GM21423 (cell line): Measurements from ENCODE around the gene ZBTB25.

Experiments
- ATAC-seq: cut with Tn5 transposase; IDR thresholded peaks from one replicate; pipeline ENCODE4 v1.9.1; 2021; ENCODE audit warnings: mild to moderate bottlenecking, moderate library complexity; ENCODE audit not compliant: unreplicated experiment

The ZBTB25 gene

GRCh38 chr14:64488590-64489099 is 15.0 kb downstream of the ZBTB25 start:
- ATAC-seq = no peak

GRCh38 chr14:64478634-64479250 is 24.9 kb downstream of the ZBTB25 start:
- no peak for ATAC-seq

- no peak for ATAC-seq
These were observed 27.2 kb downstream of the ZBTB25 start for GRCh38 chr14:64476438-64476837.

- no peak for ATAC-seq
These were observed 27.9 kb downstream of the ZBTB25 start for GRCh38 chr14:64475585-64476273.

GRCh38 chr14:64474698-64475097 is 28.9 kb downstream of the ZBTB25 start:
- no peak for ATAC-seq

GRCh38 chr14:64474041-64474440 is 29.6 kb downstream of the ZBTB25 start:
- ATAC-seq = no peak

- ATAC-seq = no peak
These were observed 35.2 kb downstream of the ZBTB25 start for GRCh38 chr14:64468451-64468850.

- ATAC-seq = no peak
These were observed 36.1 kb downstream of the ZBTB25 start for GRCh38 chr14:64467566-64467965.

- ATAC-seq = no peak
These were observed 36.5 kb downstream of the ZBTB25 start for GRCh38 chr14:64467101-64467500.

GRCh38 chr14:64465831-64466554 is 37.6 kb downstream of the ZBTB25 start:
- no peak for ATAC-seq

GRCh38 chr14:64465191-64465822 is 38.3 kb downstream of the ZBTB25 start, which contains the start of gene AKAP5:
Gene AKAP5, plus strand, starts transcription at chr14:64465499. Its CDS starts 2,896 bp downstream, at chr14:64468395.
- ATAC-seq = peak; percentile 74

GRCh38 chr14:64464651-64465050 is 39.0 kb downstream of the ZBTB25 start:
- ATAC-seq = peak; percentile 1

GRCh38 chr14:64463873-64464272 is 39.8 kb downstream of the ZBTB25 start:
- ATAC-seq = no peak

GRCh38 chr14:64463195-64463594 is 40.4 kb downstream of the ZBTB25 start:
- ATAC-seq = no peak

- ATAC-seq = no peak
These were observed 42.4 kb downstream of the ZBTB25 start for GRCh38 chr14:64461221-64461620.

- ATAC-seq = no peak
These were observed 44.1 kb downstream of the ZBTB25 start for GRCh38 chr14:64459405-64460136.

- ATAC-seq = no peak
These were observed 49.0 kb downstream of the ZBTB25 start for GRCh38 chr14:64454671-64455070.

- ATAC-seq = no peak
These were observed 53.4 kb downstream of the ZBTB25 start for GRCh38 chr14:64450255-64450654.

GRCh38 chr14:64447876-64448670 is 55.6 kb downstream of the ZBTB25 start:
- no peak for ATAC-seq
